Measurements from ENCODE around the gene EXD3.
"Not testable (repeated sequence)": the region's sequence is repeated elsewhere in the genome, so short reads cannot be mapped to it uniquely, and the experiment has no call there.

The EXD3 gene

GRCh38 chr9:137327641-137328550 lies 95.1 kb downstream of the EXD3 start:
- H3K27me3 ChIP-seq (ENCODE audit: control insufficient read depth, insufficient read depth, low read length); H3K36me3 ChIP-seq (ENCODE audit: control insufficient read depth, insufficient read depth, low read length); H3K9me3 ChIP-seq (ENCODE audit: control insufficient read depth, insufficient read depth, low read length); H3K4me3 ChIP-seq (ENCODE audit: low read depth, low read length); H3K4me1 ChIP-seq (ENCODE audit: control insufficient read depth, insufficient read depth, low read length); H3K9ac ChIP-seq (ENCODE audit: low read depth, low read length): not testable (repeated sequence)

GRCh38 chr9:137326445-137327065 lies 96.4 kb downstream of the EXD3 start:
- no peaks in the 10 kb centered on the region for H3K27me3 ChIP-seq (ENCODE audit: control insufficient read depth, insufficient read depth, low read length)
- H3K4me1 ChIP-seq (ENCODE audit: control insufficient read depth, insufficient read depth, low read length): no peaks in the 10 kb centered on the region
- H3K9me3 ChIP-seq (ENCODE audit: control insufficient read depth, insufficient read depth, low read length): no peaks in the 10 kb centered on the region
- no peaks in the 10 kb centered on the region for H3K36me3 ChIP-seq (ENCODE audit: control insufficient read depth, insufficient read depth, low read length)
- no peak overlapping the region for H3K9ac ChIP-seq (ENCODE audit: low read depth, low read length)
- H3K4me3 ChIP-seq (ENCODE audit: low read depth, low read length): no peak overlapping the region

GRCh38 chr9:137325799-137326198 lies 97.2 kb downstream of the EXD3 start:
- Histone ChIP-seq H3K4me1 (ENCODE audit: control insufficient read depth, insufficient read depth, low read length) (no peaks in the 10 kb centered on the region), H3K4me3 (ENCODE audit: low read depth, low read length) (no peak overlapping the region), H3K27me3 (ENCODE audit: control insufficient read depth, insufficient read depth, low read length) (no peaks in the 10 kb centered on the region), H3K36me3 (ENCODE audit: control insufficient read depth, insufficient read depth, low read length) (no peaks in the 10 kb centered on the region), H3K9me3 (ENCODE audit: control insufficient read depth, insufficient read depth, low read length) (no peaks in the 10 kb centered on the region), H3K9ac (ENCODE audit: low read depth, low read length) (no peak overlapping the region)

- no peak overlapping the region for H3K9ac ChIP-seq (ENCODE audit: low read depth, low read length)
Observed at GRCh38 chr9:137325124-137325523, 97.8 kb downstream of the EXD3 start.

GRCh38 chr9:137323531-137324331 lies 99.2 kb downstream of the EXD3 start:
- Histone ChIP-seq H3K9me3 (ENCODE audit: control insufficient read depth, insufficient read depth, low read length) (no peaks in the 10 kb centered on the region), H3K4me1 (ENCODE audit: control insufficient read depth, insufficient read depth, low read length) (no peaks in the 10 kb centered on the region), H3K27me3 (ENCODE audit: control insufficient read depth, insufficient read depth, low read length) (no peaks in the 10 kb centered on the region), H3K9ac (ENCODE audit: low read depth, low read length) (no peak overlapping the region), H3K36me3 (ENCODE audit: control insufficient read depth, insufficient read depth, low read length) (no peaks in the 10 kb centered on the region), H3K4me3 (ENCODE audit: low read depth, low read length) (no peak overlapping the region)

More at GRCh38 chr9:137325124-137325523, 97.8 kb downstream of the EXD3 start:
- H3K4me1 ChIP-seq (ENCODE audit: control insufficient read depth, insufficient read depth, low read length): no peaks in the 10 kb centered on the region
- H3K4me3 ChIP-seq (ENCODE audit: low read depth, low read length): no peak overlapping the region
- no peaks in the 10 kb centered on the region for H3K27me3 ChIP-seq (ENCODE audit: control insufficient read depth, insufficient read depth, low read length)
- no peaks in the 10 kb centered on the region for H3K9me3 ChIP-seq (ENCODE audit: control insufficient read depth, insufficient read depth, low read length)
- no peaks in the 10 kb centered on the region for H3K36me3 ChIP-seq (ENCODE audit: control insufficient read depth, insufficient read depth, low read length)

GRCh38 chr9:137321726-137322361 lies 101.1 kb downstream of the EXD3 start:
- Histone ChIP-seq H3K36me3 (ENCODE audit: control insufficient read depth, insufficient read depth, low read length) (no peaks in the 10 kb centered on the region), H3K4me1 (ENCODE audit: control insufficient read depth, insufficient read depth, low read length) (no peaks in the 10 kb centered on the region), H3K9ac (ENCODE audit: low read depth, low read length) (no peak overlapping the region), H3K27me3 (ENCODE audit: control insufficient read depth, insufficient read depth, low read length) (no peaks in the 10 kb centered on the region), H3K4me3 (ENCODE audit: low read depth, low read length) (no peak overlapping the region), H3K9me3 (ENCODE audit: control insufficient read depth, insufficient read depth, low read length) (no peaks in the 10 kb centered on the region)

- no peak overlapping the region for H3K4me3 ChIP-seq (ENCODE audit: low read depth, low read length)
- no peaks in the 10 kb centered on the region for H3K27me3 ChIP-seq (ENCODE audit: control insufficient read depth, insufficient read depth, low read length)
- peak overlapping the region; percentile 37 for H3K9ac ChIP-seq (ENCODE audit: low read depth, low read length)
- H3K9me3 ChIP-seq (ENCODE audit: control insufficient read depth, insufficient read depth, low read length): no peaks in the 10 kb centered on the region
- H3K36me3 ChIP-seq (ENCODE audit: control insufficient read depth, insufficient read depth, low read length): no peaks in the 10 kb centered on the region
- H3K4me1 ChIP-seq (ENCODE audit: control insufficient read depth, insufficient read depth, low read length): no peaks in the 10 kb centered on the region
Observed at GRCh38 chr9:137320555-137321384, 102.2 kb downstream of the EXD3 start.

- Histone ChIP-seq H3K9ac (ENCODE audit: low read depth, low read length) (no peak overlapping the region), H3K27me3 (ENCODE audit: control insufficient read depth, insufficient read depth, low read length) (no peaks in the 10 kb centered on the region), H3K4me1 (ENCODE audit: control insufficient read depth, insufficient read depth, low read length) (no peaks in the 10 kb centered on the region), H3K9me3 (ENCODE audit: control insufficient read depth, insufficient read depth, low read length) (no peaks in the 10 kb centered on the region), H3K4me3 (ENCODE audit: low read depth, low read length) (no peak overlapping the region), H3K36me3 (ENCODE audit: control insufficient read depth, insufficient read depth, low read length) (no peaks in the 10 kb centered on the region)
Observed at GRCh38 chr9:137319739-137320551, 103.0 kb downstream of the EXD3 start.

- no peaks in the 10 kb centered on the region for H3K4me1 ChIP-seq (ENCODE audit: control insufficient read depth, insufficient read depth, low read length)
- no peak overlapping the region for H3K9ac ChIP-seq (ENCODE audit: low read depth, low read length)
- no peaks in the 10 kb centered on the region for H3K9me3 ChIP-seq (ENCODE audit: control insufficient read depth, insufficient read depth, low read length)
- no peaks in the 10 kb centered on the region for H3K36me3 ChIP-seq (ENCODE audit: control insufficient read depth, insufficient read depth, low read length)
- no peak overlapping the region for H3K4me3 ChIP-seq (ENCODE audit: low read depth, low read length)
- no peaks in the 10 kb centered on the region for H3K27me3 ChIP-seq (ENCODE audit: control insufficient read depth, insufficient read depth, low read length)
Observed at GRCh38 chr9:137319011-137319738, 103.8 kb downstream of the EXD3 start.

GRCh38 chr9:137318602-137319001 lies 104.4 kb downstream of the EXD3 start:
- H3K9me3 ChIP-seq (ENCODE audit: control insufficient read depth, insufficient read depth, low read length): no peaks in the 10 kb centered on the region
- no peak overlapping the region for H3K4me3 ChIP-seq (ENCODE audit: low read depth, low read length)
- no peak overlapping the region for H3K9ac ChIP-seq (ENCODE audit: low read depth, low read length)
- H3K4me1 ChIP-seq (ENCODE audit: control insufficient read depth, insufficient read depth, low read length): no peaks in the 10 kb centered on the region
- no peaks in the 10 kb centered on the region for H3K36me3 ChIP-seq (ENCODE audit: control insufficient read depth, insufficient read depth, low read length)
- no peaks in the 10 kb centered on the region for H3K27me3 ChIP-seq (ENCODE audit: control insufficient read depth, insufficient read depth, low read length)

All from iPS-15b (cell line).